SK-N-SH (cell line): Measurements from ENCODE around the gene YARS1.

Source experiments
- SIN3A ChIP-seq: IDR thresholded peaks from 2 replicates; pipeline ENCODE4 v1.6.1; 2012; ENCODE audit warnings: low read depth, mild to moderate bottlenecking, low read length, moderate library complexity, borderline replicate concordance
- TF ChIP-seq, protein P1 (sequence below): fragments of 200-600 bp; sonication (generic); IDR thresholded peaks from 2 replicates; pipeline ENCODE4 v1.6.1; 2017; ENCODE audit warnings: antibody characterized with exemption, mild to moderate bottlenecking, moderate library complexity

DNA sequence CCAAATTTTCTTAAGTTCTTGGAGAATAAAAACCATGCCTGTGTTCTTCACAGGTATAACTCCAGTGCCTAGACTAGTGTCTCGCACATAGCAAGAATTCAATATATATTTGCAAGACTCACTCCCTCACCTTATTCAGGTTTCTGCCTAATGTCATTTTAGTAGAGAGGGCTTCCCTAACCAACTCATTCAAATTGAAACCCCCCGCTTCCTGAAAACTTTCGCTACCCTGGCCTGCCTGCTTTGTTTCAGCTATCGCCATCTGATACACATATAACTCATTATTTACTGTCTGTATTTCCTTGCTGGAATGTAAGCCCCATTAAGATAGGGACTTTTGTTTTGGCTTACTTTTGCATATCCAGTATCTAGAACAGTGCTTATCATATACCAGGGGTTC, 8.6 kb downstream of the YARS1 start:
- TF ChIP-seq, protein P1, sequence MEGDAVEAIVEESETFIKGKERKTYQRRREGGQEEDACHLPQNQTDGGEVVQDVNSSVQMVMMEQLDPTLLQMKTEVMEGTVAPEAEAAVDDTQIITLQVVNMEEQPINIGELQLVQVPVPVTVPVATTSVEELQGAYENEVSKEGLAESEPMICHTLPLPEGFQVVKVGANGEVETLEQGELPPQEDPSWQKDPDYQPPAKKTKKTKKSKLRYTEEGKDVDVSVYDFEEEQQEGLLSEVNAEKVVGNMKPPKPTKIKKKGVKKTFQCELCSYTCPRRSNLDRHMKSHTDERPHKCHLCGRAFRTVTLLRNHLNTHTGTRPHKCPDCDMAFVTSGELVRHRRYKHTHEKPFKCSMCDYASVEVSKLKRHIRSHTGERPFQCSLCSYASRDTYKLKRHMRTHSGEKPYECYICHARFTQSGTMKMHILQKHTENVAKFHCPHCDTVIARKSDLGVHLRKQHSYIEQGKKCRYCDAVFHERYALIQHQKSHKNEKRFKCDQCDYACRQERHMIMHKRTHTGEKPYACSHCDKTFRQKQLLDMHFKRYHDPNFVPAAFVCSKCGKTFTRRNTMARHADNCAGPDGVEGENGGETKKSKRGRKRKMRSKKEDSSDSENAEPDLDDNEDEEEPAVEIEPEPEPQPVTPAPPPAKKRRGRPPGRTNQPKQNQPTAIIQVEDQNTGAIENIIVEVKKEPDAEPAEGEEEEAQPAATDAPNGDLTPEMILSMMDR: no peak
- no peak for TF ChIP-seq SIN3A
